GM19468 (cell line): ENCODE measurements around the gene SLC24A1.

Experiments used
- ATAC-seq: cut with Tn5 transposase; IDR thresholded peaks from one replicate; pipeline ENCODE4 v1.9.1; 2021; ENCODE audit warnings: mild to moderate bottlenecking, moderate library complexity, moderate number of reproducible peaks; ENCODE audit not compliant: unreplicated experiment; ENCODE audit errors: extremely low read depth

SLC24A1 gene

GRCh38 chr15:65621638-65622037 lies at the start of gene SLC24A1:
SLC24A1 (plus strand) TSS chr15:65621938; CDS start chr15:65624081, 2,143 bp downstream.
- no peak for ATAC-seq

- no peak for ATAC-seq
Measured at GRCh38 chr15:65571971-65572370, 49.8 kb upstream of the SLC24A1 start.

- no peak for ATAC-seq
Measured at GRCh38 chr15:65576664-65577063, 45.1 kb upstream of the SLC24A1 start.

GRCh38 chr15:65577129-65577996 lies 44.4 kb upstream of the SLC24A1 start:
- no peak for ATAC-seq

- ATAC-seq = no peak
Measured at GRCh38 chr15:65578904-65579728, 42.6 kb upstream of the SLC24A1 start.

- ATAC-seq = no peak
Measured at GRCh38 chr15:65579762-65580161, 42.0 kb upstream of the SLC24A1 start.

GRCh38 chr15:65580287-65580686 lies 41.5 kb upstream of the SLC24A1 start:
- no peak for ATAC-seq

- no peak for ATAC-seq
Measured at GRCh38 chr15:65583701-65584100, 38.0 kb upstream of the SLC24A1 start.

- no peak for ATAC-seq
Measured at GRCh38 chr15:65584241-65584640, 37.5 kb upstream of the SLC24A1 start.

GRCh38 chr15:65587094-65587493 lies 34.6 kb upstream of the SLC24A1 start:
- no peak for ATAC-seq

- ATAC-seq = no peak
Measured at GRCh38 chr15:65595960-65596359, 25.8 kb upstream of the SLC24A1 start.

- no peak for ATAC-seq
Measured at GRCh38 chr15:65598468-65598867, 23.3 kb upstream of the SLC24A1 start.

GRCh38 chr15:65599677-65600076 lies 22.1 kb upstream of the SLC24A1 start:
- no peak for ATAC-seq

- ATAC-seq = no peak
Measured at GRCh38 chr15:65603134-65603533, 18.6 kb upstream of the SLC24A1 start.

- ATAC-seq = no peak
Measured at GRCh38 chr15:65603559-65603958, 18.2 kb upstream of the SLC24A1 start.

- peak; percentile 85 for ATAC-seq
Measured at GRCh38 chr15:65610871-65611718, 10.6 kb upstream of the SLC24A1 start, which contains the start of gene INTS14. INTS14 (minus strand) TSS chr15:65611131; CDS start chr15:65607380, 3,751 bp downstream.

- no peak for ATAC-seq
Measured at GRCh38 chr15:65611888-65612615, 9.7 kb upstream of the SLC24A1 start.

- no peak for ATAC-seq
Measured at GRCh38 chr15:65612616-65612946, 9.2 kb upstream of the SLC24A1 start.

GRCh38 chr15:65612949-65613744 lies 8.6 kb upstream of the SLC24A1 start:
- ATAC-seq = no peak
